ENCODE measurements around the gene RAPGEF3.

The RAPGEF3 gene

DNA sequence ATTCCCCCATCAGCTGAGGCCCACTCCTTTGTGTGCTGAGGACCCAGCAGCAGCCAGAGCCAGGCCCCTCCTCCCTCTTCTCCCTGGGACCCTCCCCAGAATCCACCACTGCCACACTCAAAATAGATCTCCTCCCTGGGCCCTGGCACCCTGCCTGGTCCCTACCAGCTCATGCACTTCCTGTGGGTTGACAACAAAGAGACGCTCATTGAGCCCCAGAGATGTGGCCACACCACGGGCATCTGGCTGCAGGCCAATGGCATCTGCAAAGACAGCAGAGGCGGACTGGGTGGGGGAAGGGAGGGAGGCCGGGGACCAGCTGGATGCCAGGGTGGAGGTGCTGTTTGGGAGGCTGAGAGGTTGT is 17.4 kb downstream of the RAPGEF3 start:
- DNase-seq: peak; percentile 80

DNA sequence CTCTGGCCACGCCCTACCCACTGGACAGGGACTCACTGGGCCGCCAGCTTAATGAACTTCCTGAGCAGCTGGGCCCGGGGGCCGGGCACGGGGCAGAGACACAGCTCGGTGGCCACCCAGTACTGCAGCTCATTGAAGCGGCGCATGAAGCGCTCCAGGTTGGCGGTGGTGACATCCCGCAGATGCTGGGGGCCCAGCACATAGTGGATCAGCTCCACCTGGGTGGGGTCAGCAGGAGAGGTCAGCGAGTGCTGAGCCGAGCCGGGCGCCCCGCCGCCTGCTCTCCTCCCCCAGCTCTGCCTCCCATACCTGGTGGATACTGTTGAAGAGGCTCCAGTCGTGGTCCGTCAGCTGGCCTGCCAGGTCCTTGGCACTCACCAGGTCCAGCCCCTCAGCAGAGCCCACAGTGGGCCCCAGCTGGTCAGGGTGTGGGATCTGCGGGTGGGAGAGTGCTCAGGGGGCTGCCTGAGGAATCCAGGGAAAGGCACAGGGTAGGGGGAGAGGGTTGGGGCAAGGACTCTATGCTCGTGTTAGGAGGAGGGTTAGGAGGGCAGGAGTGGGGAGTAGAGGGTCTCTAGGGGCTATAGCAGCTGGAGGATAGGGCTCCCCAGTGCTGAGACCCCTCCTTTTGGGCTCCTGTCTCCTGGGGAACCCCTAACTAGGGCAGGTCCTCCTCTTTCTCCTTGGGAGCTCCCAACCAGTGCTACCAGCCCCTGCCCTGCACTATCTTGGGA is 17.9 kb downstream of the RAPGEF3 start:
- DNase-seq: no peak

DNA sequence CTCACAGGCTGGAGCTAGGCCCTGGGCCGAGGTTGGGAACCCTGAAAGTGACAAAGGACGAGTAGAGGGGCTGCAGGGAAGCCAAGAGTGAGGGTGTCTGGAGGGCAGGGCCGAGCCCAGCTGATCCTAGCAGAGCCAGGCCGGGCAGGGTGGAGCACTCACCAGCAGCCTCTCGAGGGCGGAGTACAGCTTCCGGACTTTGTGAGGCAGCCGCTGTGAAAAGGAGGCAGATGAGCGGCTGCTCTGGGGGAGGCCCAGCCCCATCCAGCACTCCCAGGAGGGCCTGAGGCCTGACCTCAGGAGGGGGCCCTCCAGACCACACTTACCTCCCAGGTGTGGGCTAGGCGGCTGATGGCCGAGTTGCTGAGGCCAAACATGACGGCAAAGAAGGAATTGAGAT is 18.7 kb downstream of the RAPGEF3 start:
- no peak for DNase-seq

DNA sequence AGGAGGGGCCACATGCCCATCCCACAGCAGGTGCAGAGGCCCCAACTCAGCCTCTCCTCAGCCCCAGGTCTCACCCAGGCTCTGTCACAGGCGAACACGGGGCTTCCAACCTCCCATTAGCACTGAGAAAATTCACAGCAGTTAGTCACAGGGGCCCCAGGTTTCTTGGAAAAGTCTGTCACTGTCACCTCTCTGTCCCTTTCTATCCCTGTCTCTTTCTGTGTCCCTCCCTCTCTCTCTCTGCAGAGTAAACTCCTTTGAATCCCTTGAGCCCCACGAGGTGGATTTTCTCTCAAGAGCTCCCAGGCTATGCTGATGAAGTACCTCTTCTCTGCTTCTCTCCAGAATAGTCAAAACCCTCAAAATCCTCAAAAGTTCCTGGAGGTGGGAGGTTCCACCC is 19.4 kb downstream of the RAPGEF3 start:
- DNase-seq: no peak

DNA sequence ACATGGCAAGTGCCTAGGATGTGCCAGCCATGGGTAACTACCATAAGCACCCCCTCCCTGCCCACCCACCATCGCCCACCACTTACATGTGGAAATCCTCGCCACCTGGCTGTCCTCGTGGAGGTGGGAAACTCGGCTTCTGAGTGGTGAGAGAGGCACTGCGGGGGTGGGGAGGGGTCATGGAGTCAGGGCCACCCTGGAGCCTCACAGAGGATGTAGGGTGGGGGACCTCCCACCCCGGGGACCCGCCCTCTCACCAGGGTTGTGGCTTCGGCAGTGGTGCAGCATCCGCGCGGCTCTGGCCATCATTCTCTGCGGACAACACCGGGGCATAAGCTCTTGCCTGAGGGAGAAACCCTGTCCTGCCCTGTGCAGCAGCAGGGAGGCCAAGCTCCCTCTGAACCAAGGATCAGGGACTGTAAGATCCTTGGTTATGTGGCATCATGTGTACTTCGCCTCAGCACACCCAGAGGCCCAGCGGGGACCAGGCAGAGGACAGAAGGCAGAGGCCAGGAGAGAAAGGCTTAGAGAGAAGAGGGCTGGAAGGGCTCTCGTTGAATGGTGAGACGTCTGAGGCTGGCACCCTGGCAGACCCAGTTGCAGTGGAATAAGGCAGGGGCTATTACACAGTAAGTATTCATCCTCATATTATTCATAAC is 20.6 kb downstream of the RAPGEF3 start:
- DNase-seq: no peak

DNA sequence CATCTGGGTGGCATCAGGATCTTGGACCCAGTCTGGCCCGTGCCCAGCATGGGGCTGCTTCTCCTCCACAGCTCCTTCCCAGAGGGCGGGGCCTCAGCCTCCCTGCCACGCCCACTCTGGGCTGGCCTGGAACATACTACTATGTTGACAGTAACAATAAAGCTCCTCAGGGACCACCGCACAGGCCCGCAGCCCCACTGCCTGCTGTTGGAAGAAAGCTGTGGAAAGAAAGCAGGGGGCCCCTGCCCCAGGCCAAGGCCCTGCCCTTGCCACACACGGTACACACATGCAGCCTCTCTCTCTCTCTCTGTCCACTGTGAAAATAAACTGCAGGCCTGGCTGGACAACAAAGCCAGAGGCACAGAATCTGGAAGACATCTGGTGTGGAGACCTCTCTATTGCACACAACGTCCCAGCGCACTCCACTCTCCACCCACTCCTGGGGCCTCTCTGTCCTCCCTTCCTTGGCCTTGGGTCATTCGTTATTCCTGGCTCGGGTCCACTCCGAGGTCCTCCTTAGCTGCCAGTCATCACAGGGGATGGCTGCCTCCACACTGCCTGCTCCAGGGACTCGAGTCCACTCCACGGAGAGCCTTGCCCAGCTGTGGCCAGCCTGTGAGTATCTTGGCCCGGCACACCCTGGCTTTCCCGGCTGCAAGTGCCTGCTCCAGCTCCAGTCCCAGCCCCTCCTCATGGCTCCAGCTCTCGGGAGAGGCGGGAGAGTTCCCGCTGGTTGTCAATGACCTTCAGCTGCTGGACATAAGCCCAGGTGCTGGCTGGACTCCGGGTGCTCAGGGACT is 21.6 kb downstream of the RAPGEF3 start:
- no peak for DNase-seq

DNA sequence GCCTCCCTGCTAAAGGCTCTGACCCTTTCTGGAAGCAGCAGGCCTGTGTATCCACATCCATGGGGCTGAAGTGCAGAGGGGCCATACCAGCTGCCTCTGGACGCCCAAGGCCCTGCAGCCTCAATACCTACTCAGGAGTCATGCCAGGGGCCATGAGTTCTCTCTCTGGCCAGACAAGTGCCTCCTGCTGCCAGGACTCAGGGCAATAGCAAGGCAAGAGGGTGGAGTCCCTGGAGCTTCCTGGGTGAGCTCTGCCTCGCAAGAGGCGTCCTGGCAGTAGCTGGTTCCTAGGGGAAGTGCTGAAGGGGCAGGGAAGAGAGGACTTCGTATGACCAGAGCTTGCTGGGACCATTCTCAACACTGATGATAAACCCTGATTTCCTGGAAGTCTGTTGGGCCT is 22.5 kb downstream of the RAPGEF3 start:
- no peak for DNase-seq

DNA sequence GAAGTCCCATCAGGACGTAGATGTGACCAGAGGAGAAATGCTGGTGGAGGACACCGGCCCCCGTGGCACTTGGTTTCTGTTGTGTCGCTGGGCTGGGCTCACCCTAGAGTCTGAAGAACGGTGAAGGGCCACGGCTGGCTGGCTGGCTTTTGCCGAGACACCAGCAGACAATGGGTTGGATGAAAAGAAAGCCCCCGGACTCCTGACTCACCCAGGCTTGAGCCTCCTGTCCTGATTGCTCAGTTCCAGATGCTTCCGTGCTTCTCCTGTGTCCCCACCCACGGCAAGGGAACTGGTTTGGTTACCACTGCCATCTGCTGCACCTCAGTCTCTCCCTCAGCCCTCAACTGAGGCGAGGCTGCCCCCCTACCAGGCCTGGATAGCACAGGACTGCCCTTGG is 23.0 kb downstream of the RAPGEF3 start:
- no peak for DNase-seq

DNA sequence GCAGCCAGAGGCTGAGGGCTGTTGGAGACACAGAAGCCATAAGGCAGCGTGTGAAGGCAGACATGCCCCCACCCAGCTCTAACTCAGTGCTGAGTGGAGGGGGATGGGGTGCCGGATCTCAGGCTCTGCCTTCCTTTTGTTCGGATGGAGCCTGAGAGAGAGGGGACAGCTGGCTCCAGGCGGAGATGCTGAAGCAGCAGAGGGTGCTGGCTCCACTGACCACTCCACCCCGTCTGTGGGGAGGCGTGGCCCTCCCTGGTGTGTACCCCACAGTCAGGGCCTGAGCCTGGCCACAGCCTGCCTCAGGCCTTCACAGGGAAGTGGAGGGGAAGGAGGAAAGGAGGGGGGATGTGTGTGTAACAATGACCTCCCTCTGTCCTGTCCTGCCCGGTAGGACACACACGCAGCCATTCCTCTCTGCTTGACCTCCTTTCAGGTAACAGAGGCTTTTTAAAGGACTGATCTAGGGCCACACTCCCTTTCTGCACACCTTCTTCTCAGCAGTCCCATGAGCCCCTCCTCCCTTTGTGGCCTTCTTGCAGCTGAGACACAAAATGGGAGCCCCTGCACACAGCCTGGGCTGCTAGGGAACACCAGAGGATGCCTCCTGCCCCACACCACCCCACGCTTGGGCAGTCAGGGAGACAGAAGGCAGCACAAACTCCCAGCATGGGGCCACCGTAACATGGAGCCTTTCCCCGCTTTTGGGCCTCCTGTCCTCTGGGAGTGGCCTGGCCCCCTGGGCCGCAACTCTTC is 23.8 kb downstream of the RAPGEF3 start:
- DNase-seq: no peak

DNA sequence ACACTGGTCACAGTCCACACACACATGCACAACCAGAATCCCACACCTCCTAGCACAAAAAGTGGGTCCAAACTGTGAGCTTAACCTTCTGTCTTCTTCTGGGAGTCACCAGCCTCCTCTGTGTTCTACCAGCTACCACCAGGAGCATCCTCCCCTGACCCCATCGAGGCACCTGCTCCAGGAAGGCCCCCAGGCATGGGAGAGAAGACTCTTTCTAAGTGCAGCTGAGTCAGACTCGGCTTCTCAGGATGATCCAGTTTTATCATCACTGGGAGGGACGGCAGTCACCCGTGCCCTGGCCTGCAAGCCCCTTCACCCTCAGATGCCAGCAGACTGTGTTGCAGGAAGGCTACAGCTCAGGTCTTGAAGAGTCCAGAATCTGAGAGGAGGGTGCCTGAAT is 25.5 kb downstream of the RAPGEF3 start:
- no peak for DNase-seq

DNA sequence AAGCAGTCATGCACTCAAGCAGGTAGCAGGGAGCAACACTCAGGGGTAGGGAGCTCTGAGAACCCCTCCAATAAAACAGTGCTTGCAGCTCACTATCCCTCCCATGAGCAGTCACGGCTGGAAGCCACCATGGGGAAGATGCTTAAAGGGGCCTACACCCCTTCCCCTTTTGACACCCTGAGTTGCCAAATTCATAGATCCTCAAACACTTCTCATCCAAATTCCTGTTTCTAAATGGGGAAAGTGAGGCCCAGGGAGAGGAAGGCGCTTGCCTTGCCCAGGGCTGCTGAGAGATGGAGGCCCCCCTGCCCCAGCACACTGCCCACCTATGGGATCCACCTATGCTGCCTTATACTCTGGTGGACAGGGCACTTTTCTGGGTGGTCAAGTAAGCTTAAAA is 26.2 kb downstream of the RAPGEF3 start:
- DNase-seq: no peak

DNA sequence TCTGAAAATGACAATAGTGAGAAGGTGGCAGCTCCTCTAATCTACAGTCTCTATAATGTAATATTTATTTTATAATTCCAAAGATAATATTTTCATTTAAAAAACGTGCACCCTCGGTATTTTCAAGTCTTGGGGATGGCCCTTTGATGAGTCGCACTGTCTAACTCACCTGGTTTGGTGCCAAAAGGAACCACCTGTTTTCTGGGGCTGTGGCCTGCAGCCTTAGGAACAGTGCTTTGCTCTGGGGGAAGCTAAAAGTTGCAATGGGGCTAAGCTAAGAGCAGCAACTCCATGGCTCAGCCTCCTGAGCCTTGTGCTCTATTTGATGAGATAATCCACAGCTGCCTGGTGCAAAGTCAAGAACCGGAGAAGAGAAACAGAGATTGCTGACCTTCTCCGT is 27.0 kb downstream of the RAPGEF3 start:
- DNase-seq: no peak

DNA sequence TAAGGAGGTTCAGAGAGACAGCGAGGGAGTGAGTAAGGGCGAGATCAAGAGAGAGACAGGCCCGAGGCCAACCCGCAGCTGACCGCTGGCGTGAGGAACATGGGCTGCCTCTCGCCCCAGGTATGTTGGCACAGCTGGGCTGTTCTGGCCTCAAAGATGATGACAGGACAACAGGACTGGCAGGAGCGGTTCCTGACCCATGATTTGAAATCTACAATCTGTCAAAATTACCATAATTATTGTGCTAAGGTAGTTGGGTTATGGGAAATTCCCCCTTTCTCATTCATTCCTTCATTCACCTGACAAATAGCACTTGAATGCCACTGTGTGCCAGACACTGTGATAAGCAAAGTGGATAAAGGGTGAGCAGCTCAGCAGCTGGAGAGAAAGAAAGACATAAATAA is 28.3 kb downstream of the RAPGEF3 start:
- DNase-seq: no peak

DNA sequence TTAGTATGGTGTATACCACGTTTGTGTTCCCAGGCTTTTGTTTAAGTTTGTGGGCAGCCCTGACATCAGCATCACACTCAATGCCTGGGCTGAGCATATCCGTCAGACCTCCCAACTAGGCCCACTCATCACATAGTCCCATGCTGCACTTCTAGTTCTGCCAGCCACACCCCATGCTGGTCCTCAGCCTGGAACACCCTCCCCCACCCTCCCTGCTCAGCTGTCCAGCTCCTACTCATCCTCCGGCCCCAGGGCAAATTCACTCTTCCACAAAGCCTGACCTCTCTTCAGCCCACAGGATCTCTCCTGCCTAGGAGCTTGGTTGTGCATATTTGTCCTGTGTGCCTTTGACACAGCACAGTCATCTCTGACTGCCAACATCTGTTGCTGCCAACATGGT is 29.4 kb downstream of the RAPGEF3 start:
- no peak for DNase-seq

DNA sequence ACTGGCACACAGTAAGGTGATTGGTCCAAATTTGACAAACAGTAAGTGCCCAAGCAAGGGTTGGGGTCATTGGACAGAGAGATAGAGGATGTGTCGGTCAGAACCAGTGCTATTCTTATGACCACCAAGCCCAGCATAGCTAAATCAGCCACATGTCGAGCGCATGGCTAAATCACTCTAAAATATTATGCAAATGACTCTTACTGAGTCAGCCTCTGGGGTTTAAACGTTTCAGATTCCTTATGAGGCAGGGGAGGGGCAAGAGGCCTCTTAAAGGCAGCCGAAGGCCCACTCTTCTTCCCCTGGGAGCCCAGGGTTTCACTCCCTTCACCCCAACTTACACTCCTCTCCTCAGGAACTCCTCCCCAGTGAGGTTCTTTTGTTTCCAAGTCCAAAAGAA is 32.8 kb downstream of the RAPGEF3 start:
- DNase-seq: no peak

DNA sequence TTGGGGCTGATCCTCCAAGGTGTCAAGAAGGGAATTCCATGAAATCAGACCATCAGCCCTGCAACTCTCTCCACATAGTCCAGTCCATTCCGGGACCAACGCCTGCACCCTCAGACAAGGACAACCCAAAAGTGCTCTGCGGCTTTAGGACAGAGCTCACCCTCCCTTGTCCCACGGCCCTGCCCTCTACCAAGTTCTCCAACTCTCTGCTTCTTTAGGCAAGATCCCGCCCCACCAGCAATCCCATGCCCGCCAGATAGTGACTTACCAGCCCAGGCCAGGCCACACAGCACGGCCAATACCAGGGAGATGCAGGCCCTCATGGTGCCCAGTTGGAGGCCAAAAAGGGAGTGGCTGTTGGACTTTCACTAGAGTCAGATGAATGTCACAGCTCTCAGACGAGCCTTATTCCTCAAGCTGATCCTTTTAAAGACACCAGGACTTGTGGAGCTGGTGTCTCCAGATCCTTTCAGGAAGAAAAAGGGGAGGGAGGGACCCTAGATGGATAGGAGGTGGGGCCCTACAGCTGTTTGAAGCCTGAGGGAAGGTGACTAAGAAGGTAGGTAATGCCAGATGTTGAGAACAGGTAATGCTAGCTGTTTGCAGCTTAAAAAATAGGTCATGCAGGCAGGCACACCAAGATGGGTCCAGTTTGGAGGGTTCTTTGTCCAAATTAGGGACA is 33.4 kb downstream of the RAPGEF3 start, which contains the start of gene ENDOU:
ENDOU (minus strand) TSS at position 400 of the 682 bp plus-strand sequence; CDS start at position 323, 77 bp downstream.
- no peak for DNase-seq

DNA sequence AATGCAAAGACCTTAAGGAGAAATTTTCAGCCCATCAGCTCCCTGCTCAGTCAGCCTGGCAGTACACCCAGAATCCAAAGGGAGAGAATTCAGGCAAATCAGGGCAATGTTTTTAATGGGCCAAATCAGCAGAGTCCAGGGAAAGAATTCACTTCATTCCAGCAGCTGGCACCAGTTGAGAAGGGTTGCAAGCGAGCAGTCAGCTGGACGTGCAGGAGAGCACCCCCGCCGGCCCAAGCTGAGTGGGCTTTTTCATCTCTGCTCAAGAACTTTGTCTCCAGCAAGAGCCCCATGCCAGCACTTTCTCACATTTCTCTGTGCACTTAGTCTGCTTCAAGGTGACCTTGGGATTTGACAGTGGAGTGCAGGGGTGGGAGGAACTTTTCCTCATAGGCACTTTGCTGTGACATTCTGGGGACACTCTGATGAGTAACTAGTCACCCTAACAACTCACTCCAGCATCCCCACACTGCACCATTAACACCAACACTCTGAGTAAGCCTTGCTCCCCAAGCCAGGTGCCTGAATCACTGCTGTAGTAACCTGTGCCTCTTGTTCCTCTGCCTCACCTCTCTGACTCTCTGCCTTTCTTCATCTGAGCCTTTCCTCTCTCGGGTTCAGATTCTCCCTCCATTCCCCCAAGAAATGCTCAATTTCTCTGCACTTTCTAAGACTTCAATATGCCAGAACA is 35.6 kb downstream of the RAPGEF3 start:
- no peak for DNase-seq

DNA sequence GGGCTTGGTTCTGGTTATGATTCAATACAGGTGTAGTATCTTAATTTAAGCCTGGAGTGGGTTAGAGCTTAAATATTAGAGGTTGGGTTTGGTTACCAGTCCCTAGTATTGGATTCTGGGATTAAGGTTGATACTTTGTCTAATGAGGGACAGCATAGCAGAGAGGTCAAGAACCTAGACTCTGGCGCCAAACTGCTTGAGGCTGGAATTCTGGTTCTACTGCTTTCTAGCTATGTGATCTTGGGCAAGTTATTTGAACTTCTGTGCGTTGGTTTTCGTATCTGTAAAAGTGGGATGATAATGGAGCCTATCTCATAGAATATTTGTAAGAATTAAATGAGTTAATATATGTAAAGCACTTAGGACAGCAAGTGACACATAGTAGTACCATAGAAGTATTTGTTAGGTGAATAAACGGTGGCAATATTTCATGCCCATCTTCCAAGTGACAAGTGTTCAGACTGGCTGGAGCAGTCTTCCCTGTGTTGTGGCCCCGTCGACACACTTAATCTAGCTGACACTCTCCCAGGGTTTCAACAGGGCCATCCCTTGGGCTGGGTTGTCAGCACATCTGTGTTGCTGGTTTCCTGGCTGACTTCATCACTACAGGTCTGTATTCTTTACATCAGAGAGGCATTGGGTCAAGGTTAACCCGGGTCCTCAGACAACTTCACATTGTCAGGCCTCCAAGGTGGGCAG is 36.4 kb downstream of the RAPGEF3 start:
- DNase-seq: no peak

DNA sequence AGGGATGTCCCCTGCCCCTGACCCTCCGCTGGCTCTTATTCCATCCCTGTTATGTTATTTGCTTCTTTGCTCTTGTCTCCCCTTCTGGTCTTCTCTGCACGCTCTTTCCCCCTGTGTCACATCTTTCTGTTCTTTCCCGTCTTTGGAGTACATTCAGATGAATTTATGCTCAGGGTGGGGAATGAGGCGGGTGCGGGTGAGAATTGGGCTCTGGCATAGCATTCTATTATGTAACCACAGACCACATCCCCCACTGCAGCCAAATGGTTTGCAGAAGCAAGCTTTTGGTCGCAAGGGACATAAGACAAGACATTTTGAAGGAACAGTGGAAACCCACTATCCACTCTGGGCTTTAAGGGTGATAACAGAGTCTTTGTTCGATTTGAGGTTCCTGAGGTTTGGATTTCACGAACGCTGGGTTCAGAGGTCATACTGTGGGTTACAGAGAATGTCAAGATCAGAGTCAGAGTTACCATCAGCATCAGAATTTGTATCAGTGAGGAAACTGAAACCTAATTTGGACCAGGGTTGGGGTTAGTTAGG is 37.2 kb downstream of the RAPGEF3 start:
- peak; percentile 33 for DNase-seq

DNA sequence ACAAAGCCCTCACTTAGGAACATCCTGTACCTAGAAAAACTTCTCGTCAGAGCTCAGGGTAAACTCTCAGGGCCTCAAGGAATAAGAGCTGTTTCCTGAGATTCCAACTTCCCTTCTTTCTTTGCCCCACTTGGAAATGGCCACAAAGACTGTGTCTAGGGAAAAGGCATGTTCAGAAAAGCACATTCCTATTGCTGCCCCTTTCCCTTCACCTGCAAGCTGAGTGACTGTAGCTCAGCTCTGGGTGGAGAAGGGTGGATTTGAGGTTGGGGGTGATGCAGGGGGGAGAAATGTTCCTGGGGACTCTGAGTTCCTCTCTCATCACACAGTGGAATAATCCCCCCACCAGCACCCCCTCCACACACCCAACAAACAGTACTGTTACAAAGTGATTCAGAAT is 40.1 kb downstream of the RAPGEF3 start:
- DNase-seq: no peak

Measured in CD4-positive, alpha-beta T cell treated with Interleukin-12 subunit alpha and Interleukin-12 subunit beta, for 1 hour (primary cell).